ENCODE data around the gene RGS19.

The RGS19 gene

DNA sequence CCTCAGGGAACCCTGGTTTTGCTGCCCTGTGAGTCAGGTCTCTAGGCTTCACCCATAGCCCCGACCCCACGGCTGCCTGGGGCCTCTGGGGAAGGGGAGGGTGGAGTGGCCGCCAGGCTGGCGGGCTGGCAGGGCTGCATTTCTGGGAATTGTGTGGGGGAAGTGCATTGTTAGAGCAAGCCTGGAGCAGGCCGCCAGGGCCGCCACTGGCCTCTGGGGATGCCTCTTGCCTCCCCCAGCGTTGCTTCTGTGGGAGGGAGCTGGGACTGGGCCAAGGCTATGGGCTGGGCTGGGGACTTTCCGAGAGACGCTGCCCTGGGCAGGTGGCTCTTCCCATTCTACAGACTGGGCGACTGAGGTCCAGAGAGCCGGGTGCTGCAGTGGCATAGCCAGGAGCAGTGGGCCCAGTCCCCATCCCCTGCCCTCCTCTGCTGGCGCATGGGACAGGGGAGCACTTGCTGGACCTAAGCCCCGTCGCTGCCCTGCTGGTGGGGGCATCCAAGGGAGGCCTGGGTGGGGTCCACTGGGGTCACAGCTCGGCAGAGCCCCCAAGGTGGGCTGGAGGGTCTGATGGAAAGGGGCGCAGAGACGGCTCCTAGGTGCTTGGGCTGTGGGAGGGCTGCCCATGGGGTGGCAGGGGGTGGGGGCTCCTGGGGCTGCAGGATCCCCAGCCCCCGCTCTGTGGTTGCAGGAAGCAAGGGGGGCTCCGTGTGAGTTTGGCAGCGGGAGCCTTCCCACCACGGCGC lies 23.3 kb downstream of the RGS19 start:
- DNase-seq (ENCODE audit: low read depth, low spot score): no peak
- in situ Hi-C loops (cut with HindIII; ENCODE audit: low sequenced_read_pairs): no loop called here
- TF ChIP-seq, protein P1, sequence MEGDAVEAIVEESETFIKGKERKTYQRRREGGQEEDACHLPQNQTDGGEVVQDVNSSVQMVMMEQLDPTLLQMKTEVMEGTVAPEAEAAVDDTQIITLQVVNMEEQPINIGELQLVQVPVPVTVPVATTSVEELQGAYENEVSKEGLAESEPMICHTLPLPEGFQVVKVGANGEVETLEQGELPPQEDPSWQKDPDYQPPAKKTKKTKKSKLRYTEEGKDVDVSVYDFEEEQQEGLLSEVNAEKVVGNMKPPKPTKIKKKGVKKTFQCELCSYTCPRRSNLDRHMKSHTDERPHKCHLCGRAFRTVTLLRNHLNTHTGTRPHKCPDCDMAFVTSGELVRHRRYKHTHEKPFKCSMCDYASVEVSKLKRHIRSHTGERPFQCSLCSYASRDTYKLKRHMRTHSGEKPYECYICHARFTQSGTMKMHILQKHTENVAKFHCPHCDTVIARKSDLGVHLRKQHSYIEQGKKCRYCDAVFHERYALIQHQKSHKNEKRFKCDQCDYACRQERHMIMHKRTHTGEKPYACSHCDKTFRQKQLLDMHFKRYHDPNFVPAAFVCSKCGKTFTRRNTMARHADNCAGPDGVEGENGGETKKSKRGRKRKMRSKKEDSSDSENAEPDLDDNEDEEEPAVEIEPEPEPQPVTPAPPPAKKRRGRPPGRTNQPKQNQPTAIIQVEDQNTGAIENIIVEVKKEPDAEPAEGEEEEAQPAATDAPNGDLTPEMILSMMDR (IDR thresholded peaks at IDR 0.05; ENCODE audit: low read depth, low read length): no peak
- H3K4me3 ChIP-seq (ENCODE audit: low read depth, low read length): no peak overlapping the region

DNA sequence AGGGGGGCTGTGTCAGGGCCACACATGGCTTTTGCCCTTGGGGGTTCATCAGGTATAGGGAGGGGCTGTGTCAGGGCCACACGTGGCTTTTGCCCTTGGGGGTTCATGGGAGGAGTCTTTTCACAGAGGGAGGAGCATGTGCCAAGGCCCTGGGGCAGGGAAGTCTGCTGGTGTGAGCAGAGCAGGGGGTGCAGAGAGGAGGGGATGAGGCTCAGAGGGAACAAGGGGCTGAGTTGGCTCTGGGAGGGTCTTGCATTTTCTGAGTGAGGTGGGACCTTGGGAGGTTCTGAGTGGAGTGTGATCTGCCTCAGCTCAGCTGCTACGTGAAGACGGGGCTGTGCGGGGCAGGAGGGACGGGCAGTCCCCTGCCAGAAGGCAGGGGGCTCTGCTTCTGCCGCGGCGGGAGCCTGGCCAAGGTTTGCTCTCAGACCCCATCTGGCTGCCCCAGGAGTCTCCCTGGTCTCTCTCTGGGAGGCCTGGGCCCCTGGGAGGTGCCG lies 23.9 kb downstream of the RGS19 start:
- in situ Hi-C loops (cut with HindIII; ENCODE audit: low sequenced_read_pairs): no loop called here
- H3K4me3 ChIP-seq (ENCODE audit: low read depth, low read length): no peak overlapping the region
- DNase-seq (ENCODE audit: low read depth, low spot score): no peak
- TF ChIP-seq, protein P1 (IDR thresholded peaks at IDR 0.05; ENCODE audit: low read depth, low read length): no peak

DNA sequence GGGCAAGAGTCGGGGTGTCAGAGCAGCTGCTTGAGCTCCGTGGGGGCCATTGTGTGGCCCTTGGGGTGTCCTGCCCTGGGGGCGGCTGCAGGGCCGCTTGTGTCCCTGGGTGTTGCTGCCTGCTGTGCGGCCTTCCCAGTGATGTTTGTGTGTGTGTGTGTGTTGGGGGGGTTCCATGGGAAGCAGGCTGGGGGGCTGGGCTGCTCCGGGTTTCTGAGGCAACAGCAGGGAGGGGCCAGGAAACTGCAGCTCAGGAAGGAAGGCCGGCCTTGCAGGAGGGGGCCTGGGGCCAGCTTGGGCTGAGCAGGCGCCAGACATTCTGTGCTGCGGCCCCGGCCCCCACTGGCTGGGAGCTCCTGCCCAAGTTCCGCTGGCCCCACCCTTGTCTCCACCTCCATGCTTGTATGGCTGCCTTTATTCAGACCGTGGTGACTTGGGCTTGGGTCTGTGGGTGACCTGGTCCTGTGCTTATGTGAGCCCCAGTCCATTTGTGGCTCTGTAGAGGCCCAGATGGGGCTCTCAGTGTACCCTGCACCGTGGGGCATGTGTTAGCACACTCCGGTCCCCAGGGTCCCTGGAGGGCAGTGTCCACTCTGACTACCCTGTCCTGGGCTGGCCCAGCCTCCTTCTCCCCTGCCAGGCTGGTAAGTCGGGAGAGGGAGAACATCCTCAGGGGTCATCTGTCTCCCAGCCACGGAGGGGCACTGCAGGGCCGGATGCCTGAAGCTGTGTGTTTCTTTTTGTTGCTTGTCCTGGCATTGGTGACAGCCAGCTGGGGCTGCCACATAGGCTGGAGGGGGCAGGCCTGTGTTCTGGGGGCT lies 25.3 kb downstream of the RGS19 start:
- no peak overlapping the region for H3K4me3 ChIP-seq (ENCODE audit: low read depth, low read length)
- DNase-seq (ENCODE audit: low read depth, low spot score): peak; percentile 23
- in situ Hi-C loops (cut with HindIII; ENCODE audit: low sequenced_read_pairs): no loop called here
- TF ChIP-seq, protein P1 (IDR thresholded peaks at IDR 0.05; ENCODE audit: low read depth, low read length): peak; percentile 33

DNA sequence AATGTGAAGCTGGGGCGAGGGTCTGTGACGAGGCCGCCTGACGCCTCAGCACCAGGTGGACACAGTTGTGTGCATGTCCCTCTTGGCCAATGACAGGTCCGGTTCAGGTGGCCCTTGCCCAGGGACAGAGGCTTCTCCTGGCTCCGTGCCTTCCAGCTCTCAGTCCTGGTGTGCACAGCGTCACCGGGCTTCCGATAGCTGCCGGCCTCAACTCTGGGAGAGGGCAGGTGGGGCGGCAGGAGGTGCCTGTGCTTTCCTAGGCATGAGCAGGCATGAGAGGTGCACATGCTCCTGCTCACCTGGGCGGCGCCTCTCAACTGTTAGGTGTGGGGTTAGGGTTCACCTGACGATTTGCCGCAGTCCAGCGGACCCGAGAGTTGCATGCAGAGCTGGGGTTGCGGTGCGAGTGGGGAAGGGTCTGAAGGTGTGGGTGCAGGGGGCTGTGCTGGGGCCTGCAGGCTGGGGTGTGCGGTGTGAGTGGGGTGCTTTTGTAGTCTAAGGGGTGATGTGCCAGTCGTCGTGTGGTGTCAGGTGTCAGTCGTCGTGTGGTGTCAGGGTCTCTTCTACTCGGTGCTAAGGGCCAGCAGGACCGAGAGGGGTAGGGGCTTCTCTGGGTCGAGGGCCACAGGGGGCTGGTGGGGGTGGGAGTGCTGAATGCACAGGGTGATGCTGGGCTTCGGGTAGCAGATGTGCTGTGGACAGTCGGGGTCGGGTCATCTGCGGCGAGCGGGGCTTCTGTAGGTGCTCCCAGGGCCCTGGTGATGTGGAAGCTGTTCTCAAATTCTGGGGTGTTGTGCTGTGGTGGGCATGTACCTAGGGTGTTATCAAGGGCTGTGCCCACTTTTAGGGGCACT lies 26.1 kb downstream of the RGS19 start:
- no peak overlapping the region for H3K4me3 ChIP-seq (ENCODE audit: low read depth, low read length)
- TF ChIP-seq, protein P1 (IDR thresholded peaks at IDR 0.05; ENCODE audit: low read depth, low read length): no peak
- in situ Hi-C loops (cut with HindIII; ENCODE audit: low sequenced_read_pairs): no loop called here
- DNase-seq (ENCODE audit: low read depth, low spot score): no peak

DNA sequence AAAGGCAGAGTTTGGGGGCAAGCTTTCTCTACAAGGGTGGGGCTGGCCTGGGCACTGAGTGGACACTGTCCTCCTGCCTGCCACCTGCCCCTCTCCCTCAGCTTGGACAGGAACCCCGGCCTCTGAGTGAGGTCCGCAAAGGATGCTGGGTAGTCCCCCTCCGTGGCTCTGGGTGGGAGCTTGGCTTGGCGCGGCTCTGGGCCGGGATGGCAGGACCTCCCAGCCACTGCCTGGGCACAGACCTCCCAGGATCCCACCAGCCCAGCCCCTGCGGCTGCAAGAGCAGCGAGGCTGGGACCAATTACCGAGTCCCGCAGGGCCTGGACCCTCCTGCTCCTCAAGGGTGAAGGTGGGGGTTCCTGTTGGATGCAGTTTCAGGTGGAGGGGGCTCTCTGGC lies 27.0 kb downstream of the RGS19 start:
- no peak overlapping the region for H3K4me3 ChIP-seq (ENCODE audit: low read depth, low read length)
- TF ChIP-seq, protein P1 (IDR thresholded peaks at IDR 0.05; ENCODE audit: low read depth, low read length): no peak
- in situ Hi-C loops (cut with HindIII; ENCODE audit: low sequenced_read_pairs): no loop called here
- DNase-seq (ENCODE audit: low read depth, low spot score): no peak
